Fibroblast of mammary gland (primary cell): ENCODE results near the gene SPANXC.
A peak's percentile ranks its signal among the peaks of the same experiment; 100 is the strongest.
"Not testable (repeated sequence)": the region's sequence is repeated elsewhere in the genome, so short reads cannot be mapped to it uniquely, and the experiment has no call there.

Experiments used
- DNase-seq: peaks from one replicate; pipeline ENCODE4 v3.0.0-alpha.2; 2010; ENCODE audit warnings: low read depth
- H3K4me3 ChIP-seq: 2 replicates; pipeline ENCODE4 v1.5.1; 2011; ENCODE audit warnings: low read depth, mild to moderate bottlenecking, low read length, moderate library complexity; ENCODE audit not compliant: control insufficient read depth
- CTCF ChIP-seq: conservative IDR thresholded peaks from 2 replicates; pipeline ENCODE4 v1.5.1; 2011; ENCODE audit warnings: low read depth, low read length, inconsistent platforms; ENCODE audit not compliant: control insufficient read depth, insufficient read depth

SPANXC gene

GRCh38 chrX:141242417-141242816, at the start of gene SPANXC:
Gene SPANXC, minus strand, starts transcription at chrX:141242517. Its CDS starts 60 bp downstream, at chrX:141242457.
- not testable (repeated sequence) for DNase-seq

GRCh38 chrX:141279476-141279875, 37.2 kb upstream of the SPANXC start:
- H3K4me3 ChIP-seq, result no peak overlapping the region
- no peak for DNase-seq
- no peak for TF ChIP-seq CTCF

More at GRCh38 chrX:141242417-141242816, at the start of gene SPANXC:
- H3K4me3 ChIP-seq, result not testable (repeated sequence)

- peak; percentile 34 for DNase-seq
- H3K4me3 ChIP-seq, result no peak overlapping the region
- TF ChIP-seq CTCF, result peak; percentile 76
Observed at GRCh38 chrX:141278306-141278705, 36.0 kb upstream of the SPANXC start.

- no peak overlapping the region for H3K4me3 ChIP-seq
- TF ChIP-seq CTCF, result no peak
- no peak for DNase-seq
Observed at GRCh38 chrX:141258080-141258479, 15.8 kb upstream of the SPANXC start.

- H3K4me3 ChIP-seq, result no peak overlapping the region
- DNase-seq, result no peak
- TF ChIP-seq CTCF, result no peak
Observed at GRCh38 chrX:141221611-141222010, 20.7 kb downstream of the SPANXC start.

- DNase-seq, result peak; percentile 71
- TF ChIP-seq CTCF, result no peak
- no peak overlapping the region for H3K4me3 ChIP-seq
Observed at GRCh38 chrX:141220342-141221008, 21.8 kb downstream of the SPANXC start.

- TF ChIP-seq CTCF, result no peak
- peak; percentile 52 for DNase-seq
- no peak overlapping the region for H3K4me3 ChIP-seq
Observed at GRCh38 chrX:141214196-141214595, 28.1 kb downstream of the SPANXC start.
